GM21526 (cell line): ENCODE measurements around the gene CRELD1.

Source experiments
- ATAC-seq: cut with Tn5 transposase; IDR thresholded peaks from one replicate; pipeline ENCODE4 v1.9.1; 2021; ENCODE audit warnings: moderate library complexity; ENCODE audit not compliant: unreplicated experiment, low FRiP score

Gene CRELD1

GRCh38 chr3:9951962-9952805 lies 18.6 kb downstream of the CRELD1 start, which contains the start of gene PRRT3:
PRRT3 (minus strand) TSS chr3:9952408; CDS start chr3:9950115, 2,293 bp downstream.
- peak; percentile 58 for ATAC-seq

- no peak for ATAC-seq
Observed at GRCh38 chr3:9955067-9955502, 21.5 kb downstream of the CRELD1 start.

- ATAC-seq = no peak
Observed at GRCh38 chr3:9955611-9956352, 22.1 kb downstream of the CRELD1 start.

- no peak for ATAC-seq
Observed at GRCh38 chr3:9957214-9957613, 23.6 kb downstream of the CRELD1 start.

GRCh38 chr3:9965200-9965875 lies 31.7 kb downstream of the CRELD1 start:
- no peak for ATAC-seq

- no peak for ATAC-seq
Observed at GRCh38 chr3:9966841-9967240, 33.2 kb downstream of the CRELD1 start.

GRCh38 chr3:9969632-9970019 lies 36.0 kb downstream of the CRELD1 start:
- no peak for ATAC-seq

GRCh38 chr3:9970020-9970652 lies 36.5 kb downstream of the CRELD1 start:
- ATAC-seq = no peak

- no peak for ATAC-seq
Observed at GRCh38 chr3:9976721-9977709, 43.4 kb downstream of the CRELD1 start.

GRCh38 chr3:9978710-9979305 lies 45.2 kb downstream of the CRELD1 start:
- no peak for ATAC-seq

- no peak for ATAC-seq
Observed at GRCh38 chr3:9980251-9980650, 46.6 kb downstream of the CRELD1 start.

GRCh38 chr3:9986230-9986725 lies 52.6 kb downstream of the CRELD1 start:
- ATAC-seq = peak; percentile 21

- no peak for ATAC-seq
Observed at GRCh38 chr3:9994086-9994844, 60.6 kb downstream of the CRELD1 start.
